Measurements from ENCODE around the gene C16orf87.
"Not testable (repeated sequence)": the region's sequence is repeated elsewhere in the genome, so short reads cannot be mapped to it uniquely, and the experiment has no call there.

The C16orf87 gene

DNA sequence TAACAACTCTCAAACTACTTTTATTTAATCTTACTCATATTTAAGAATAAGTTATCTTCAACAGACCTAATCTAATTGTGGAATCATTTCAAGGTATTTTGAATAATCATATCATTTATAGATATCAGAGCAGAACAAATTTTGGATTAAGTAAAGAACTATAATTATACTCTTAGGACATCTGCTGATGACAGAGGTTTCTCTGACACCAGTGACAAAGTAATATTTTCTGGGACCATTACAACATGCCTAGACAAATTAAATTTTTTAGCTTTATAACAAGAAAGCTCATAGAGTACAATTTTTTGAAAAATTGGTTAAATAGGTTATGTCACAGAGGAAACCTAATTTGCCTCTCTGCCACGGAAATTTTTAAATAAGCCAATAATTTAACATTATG, 30.5 kb downstream of the C16orf87 start:
- DNase-seq (ENCODE audit: low read depth in 2 of 2): no peak

DNA sequence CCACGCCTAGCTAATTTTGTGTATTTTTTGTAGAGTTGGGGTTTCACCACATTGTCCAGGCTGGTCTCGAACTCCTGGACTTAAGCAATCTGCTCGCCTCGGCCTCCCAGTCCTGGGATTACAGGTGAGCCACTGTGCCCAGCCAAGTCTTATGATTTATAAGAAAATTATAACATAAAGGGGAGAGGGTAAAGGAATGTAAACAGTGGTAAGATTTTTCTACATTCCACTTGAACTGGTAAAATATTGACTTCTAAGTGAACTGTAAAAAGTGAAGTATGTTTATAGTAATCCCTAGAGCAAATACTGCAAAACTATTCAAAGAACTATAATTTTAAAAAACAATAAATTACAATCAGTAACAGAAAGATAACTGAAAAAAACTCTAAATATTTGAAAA, 33.5 kb downstream of the C16orf87 start:
- DNase-seq (ENCODE audit: low read depth in 2 of 2): no peak

DNA sequence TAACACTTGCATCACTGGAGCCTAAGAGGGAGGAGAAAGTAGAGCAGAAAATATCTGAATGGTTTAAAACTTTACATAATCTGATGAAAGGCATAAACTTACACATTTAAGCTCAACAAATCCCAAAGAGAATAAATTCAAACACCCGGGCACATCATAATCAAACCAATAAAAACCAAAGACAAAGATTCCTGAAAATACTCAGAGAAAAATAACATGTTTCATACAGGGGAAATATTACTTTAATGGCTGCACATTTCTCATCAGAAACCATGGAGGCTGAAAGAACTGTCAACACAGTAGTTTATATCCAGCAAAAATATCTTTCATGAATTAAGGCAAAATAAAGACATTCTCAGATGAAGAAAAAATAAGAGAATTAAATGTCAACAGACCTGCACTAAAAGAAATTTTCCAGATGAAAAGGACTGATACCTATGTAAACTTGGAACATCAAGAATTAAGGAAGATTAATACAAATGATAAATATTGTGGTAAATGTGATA, 34.2 kb downstream of the C16orf87 start:
- no peak for DNase-seq (ENCODE audit: low read depth in 2 of 2)

DNA sequence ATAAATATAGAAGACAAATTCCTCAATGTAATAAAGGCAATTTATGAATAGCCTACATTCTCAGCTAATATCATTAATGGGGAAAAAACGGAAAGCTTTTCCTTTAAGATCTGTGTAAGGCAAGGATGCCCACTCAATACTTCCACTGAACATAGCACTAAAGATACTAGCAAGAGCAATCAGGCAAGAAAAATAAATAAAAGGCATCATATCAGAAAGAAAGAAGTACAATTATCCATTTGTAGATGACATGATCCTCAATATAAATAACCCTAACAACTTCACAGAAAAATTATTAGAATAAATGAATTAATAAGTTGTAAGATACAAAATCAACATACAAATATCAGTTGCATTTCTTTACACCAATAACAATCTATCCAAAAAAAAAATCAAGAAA, 37.1 kb downstream of the C16orf87 start:
- DNase-seq (ENCODE audit: low read depth in 2 of 2): no peak

DNA sequence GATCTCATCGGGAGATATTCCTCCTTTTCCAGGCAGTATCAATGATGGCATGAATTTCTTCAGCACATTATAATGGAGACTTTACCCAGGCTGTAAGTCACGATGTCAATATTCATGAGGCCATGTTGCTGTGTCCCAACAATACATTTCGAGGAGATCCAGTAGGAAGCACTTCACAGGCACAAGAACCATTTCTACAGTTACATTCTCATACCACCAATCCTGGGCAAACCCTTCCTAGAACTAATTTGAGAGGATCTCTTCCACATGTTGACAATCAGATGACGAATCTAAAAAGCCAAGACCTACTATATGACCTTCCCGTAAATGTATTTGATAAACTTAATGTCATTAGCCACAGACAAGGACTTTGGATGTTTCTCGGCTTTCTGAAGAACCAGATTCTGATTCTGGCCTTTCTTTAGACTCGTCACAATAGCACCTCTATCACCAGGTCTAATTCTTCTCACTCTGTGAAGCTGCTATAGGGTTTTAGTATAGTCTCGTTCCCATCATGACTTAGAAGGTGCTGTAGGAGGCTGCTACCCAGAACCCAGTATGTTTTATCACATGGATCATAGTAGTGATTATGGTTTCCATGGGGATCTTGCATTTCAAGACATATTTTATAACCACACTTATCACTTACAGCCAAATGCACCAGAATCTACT, 40.2 kb downstream of the C16orf87 start:
- no peak for DNase-seq (ENCODE audit: low read depth in 2 of 2)

DNA sequence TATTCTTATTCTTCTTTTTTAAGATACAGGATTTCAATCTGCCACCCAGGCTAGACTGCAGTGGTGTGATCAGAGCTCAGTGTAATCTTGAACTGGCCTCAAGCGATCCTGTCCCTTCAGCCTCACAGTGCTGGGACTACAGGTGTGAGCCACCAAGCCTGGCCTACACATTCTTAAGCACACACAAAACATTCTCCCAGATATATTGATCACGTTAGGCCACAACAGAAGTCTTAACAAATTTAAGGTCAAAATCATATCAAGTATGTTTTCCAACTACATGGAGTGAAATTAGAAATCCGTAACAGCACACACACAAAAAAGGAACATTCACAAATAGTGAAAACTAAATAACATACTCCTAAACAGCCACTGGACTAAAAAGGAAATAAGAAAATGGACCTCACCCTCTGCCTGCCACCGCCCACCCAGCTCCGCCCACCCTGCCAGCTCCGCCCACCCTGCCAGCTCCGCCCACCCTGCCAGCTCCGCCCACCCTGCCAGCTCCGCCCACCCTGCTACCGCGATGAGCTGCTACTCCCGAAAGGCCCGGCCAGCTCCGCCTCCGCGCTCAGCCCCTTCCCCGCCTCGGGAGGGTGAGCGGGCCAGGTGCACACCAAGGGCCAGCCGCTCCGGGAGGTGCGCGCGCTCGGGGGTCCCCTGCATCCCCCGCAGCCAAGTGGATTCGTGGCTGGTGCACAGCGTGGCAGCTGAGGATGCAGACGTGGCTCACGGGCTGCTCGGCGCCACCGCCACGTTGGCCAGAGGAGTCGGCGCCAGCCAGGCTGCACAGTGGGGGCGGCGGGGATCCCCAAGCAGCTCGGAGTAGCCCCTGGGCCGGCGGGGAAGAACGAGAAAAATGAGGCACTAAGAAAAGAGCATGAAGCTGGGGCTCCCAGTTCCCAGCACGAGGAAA, 41.2 kb downstream of the C16orf87 start:
- peak; percentile 27 to 28 for DNase-seq (ENCODE audit: low read depth in 2 of 2)

DNA sequence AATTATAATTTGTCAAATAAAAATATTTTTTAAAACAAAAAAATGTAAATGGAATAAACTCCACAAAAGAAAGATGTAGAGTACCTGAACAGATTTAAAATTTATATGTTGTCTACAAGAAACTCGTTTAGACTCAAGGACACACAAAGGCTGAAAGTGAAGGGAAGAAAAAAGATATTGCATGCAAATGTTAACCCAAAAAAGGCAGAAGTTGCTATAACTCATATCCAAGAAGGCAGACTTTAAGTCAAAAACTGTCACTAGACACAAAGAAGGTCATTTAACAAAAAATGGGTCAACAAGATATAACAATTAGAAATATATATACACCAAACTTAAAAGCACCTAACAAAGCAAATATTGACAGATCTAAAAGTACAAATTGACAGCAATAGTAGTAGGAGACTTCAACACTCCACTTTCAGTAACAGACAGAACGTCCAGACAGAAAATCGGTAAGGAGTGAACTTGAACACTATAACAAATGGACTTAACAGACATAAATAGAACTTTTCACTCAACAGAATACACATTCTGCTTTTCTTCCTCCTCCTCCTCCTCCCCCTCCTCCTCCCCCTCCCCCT, 42.0 kb downstream of the C16orf87 start:
- DNase-seq (ENCODE audit: low read depth in 2 of 2): no peak

DNA sequence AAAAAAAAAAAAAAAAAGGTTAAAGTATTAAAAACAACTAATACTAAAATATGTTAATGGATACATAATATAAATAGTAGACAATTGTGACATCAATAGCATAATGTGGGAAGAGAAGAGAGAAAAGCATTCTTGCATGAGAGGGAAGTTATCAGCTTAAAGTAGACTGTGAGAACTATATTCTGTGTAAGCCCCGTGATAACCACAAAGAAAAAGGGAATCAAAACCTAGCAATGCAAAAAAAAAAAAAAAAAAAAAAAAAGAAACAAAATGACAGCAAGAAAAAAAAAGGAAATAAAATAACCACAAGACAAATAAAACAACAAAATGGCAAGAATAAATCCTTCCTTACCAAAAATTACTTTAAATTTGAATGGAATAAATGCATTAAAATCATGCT, 43.1 kb downstream of the C16orf87 start:
- no peak for DNase-seq (ENCODE audit: low read depth in 2 of 2)

DNA sequence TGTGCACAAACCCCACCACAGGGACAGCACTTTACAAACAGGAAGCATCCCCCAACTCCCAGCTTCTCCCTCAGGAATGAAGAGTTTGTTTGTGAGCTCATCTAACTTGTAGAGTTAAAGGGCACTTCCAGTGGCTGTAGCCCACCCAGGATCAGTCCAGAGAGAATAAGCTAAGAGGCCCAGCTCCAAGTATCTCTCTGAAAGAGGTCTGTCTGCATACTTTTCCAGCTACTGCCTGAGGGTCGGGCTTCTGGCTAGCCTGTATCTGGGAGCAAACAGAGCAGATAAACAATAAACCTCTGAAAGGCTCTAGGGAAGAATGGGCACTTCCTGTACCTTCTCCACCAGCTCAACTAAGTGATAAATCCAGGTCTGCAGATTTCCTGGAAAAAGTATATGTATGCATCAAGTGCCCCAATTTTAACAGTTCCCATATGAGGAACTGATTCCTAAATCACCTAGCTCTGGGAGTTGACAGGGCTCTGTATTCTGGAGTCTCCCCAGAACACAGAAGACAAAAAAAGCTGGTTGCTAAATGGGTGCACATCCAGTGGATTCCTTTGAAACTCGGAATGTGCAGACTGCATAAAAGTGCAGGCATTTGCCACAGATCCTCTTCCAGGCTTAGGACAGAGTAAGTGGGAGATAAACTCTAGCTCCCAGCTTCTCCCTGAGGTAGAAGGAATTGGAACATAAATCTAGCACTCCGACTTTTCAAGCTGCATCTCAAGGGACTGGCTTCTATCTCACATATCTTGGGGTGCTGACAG, 45.7 kb downstream of the C16orf87 start:
- DNase-seq (ENCODE audit: low read depth in 2 of 2): no peak

DNA sequence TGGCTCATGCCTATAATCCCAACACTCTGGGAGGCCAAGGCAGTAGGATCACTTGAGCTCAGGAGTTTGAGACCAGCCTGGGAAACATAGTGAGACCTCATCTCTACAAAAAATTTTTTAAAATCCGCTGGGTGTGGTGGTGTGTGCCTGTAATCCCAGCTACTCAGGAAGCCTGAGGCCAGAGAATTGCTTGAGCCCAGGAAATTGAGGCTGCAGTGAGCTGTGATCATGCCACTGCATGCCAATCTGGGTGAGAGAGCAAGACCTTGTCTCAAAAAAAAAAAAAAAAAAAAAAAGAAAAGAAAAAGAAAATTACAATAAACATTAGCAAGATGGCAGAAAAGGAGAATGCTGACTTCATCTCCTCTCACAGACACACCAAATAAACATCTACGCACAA, 46.4 kb downstream of the C16orf87 start:
- not testable (repeated sequence) for DNase-seq (ENCODE audit: low read depth in 2 of 2)

DNA sequence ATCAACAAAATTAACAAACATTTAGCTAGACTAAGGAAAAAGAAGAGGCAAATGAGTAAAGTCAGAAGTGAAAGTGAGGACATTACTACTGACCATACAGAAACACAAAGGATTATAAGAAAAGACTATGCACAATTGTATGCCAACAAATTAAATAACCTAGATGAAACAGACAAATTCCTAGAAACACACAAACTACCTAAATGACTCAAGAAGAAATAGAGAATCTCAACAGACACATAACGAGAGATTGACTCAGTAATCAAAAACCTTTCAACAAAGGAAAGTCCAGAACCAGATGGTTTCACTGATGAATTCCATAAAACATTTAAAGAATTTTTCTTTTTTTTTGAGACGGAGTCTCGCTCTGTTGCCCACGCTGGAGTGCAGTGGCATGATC, 47.2 kb downstream of the C16orf87 start:
- DNase-seq (ENCODE audit: low read depth in 2 of 2): no peak

DNA sequence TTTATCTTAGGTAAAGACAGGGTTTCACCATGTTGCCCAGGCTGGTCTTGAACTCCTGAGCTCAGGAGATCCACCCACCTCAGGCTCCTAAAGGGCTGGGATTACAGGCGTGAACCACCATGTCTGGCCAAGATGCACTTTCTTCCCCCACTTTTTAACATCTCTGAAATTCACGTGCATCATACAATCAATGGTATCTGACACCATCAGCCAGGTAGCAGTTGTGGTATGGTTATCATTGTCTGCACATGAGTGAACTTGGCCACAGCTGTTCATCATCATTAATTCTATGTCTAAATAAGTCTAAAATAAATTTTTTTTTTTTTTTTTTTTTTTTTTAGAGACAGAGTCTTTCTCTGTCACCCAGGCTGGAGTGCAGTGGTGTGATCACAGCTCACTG, 48.7 kb downstream of the C16orf87 start:
- no peak for DNase-seq (ENCODE audit: low read depth in 2 of 2)

DNA sequence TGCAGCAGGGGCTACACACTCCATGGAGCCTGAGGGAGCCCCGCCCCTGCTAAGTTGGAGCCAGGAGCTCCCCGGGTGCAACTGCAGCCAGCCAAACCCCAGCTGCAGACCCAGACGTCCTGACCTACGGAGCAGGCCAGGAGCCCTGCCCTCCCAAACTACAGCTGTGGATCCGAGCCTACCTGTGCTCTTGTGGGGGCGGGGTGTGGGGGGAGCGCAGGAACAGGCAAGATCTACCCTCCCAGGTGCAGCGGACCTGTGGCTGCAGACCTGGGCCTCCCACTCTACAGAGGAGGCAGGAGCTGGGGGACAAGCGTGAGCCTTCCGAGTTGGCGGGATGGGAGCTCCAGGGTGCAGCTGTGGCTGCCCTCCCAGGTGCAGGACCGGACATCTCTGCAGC, 53.2 kb downstream of the C16orf87 start:
- DNase-seq (ENCODE audit: low read depth in 2 of 2): no peak

DNA sequence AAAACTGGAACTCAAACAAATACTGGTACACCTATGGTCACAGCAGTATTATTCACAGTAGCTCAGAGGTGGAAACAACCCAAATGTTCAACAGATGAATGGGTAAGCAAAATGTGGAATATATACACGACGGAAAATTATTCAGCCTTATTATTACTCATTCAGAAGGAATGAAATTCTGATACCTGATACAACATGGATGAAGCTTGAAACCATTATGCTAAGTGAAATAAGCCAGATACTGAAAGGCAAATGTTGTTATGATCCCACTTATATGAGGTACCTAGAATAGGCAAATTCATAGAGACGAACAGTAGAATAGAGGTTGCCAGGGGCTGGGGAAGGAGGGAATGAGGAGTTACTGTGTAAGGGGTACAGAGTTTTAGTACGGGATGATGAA, 55.8 kb downstream of the C16orf87 start:
- no peak for DNase-seq (ENCODE audit: low read depth in 2 of 2)

DNA sequence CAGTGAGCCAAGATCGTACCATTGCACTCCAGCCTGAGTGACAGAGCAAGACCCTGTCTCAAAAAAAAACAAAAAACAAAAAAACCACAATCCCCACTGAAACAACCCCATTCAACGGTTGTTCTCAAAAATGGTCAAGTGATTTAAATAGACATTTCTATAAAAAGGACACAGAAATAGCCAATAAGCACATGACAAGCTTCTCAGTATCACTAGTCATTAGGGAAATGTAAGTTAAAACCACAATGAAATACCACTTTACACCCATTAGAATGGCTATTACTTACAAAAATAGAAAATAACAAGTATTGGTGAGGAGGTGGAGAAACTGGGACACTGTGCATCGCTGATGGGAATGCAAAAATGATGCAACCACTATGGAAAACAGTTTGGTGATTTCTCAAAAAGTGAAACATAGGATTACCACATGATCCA, 56.2 kb downstream of the C16orf87 start:
- DNase-seq (ENCODE audit: low read depth in 2 of 2): no peak

DNA sequence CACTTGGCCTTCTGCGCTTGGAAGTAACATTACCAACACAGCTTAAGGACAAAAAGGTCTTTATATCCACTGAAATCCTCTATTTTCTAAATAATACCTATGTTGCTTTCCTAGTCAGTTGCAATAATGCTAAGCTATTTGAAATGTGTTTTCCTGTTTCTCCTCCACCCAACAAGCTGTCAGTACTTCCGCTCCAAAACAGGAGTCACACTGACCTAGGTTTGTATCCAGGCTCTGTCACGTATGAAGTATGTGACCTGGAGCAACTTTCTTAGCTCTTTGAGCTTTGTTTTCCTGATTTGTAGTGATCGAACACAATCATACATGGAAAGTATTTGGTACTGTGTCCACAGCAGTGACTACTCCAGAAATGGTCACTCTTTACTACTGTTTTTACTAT, 58.5 kb downstream of the C16orf87 start:
- no peak for DNase-seq (ENCODE audit: low read depth in 2 of 2)

DNA sequence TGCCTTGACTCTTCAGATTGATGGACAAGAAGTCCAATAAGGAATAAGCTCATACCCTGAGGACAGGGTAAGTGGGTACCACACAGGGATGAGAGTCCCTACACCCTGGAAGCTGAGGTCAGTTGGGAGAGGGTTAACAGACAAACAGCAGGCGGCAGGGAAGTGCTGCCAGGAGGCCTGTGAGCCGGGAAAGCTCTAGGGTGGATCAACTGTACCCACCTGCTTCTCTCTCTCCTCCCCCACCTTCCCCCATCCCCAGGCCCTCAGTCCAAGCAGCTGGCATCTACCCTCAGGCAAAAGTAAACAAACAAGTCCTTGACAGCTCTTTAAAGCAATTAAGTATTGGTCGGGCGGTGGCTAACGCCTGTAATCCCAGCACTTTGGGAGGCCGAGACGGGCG, 62.2 kb downstream of the C16orf87 start:
- DNase-seq (ENCODE audit: low read depth in 2 of 2): no peak

DNA sequence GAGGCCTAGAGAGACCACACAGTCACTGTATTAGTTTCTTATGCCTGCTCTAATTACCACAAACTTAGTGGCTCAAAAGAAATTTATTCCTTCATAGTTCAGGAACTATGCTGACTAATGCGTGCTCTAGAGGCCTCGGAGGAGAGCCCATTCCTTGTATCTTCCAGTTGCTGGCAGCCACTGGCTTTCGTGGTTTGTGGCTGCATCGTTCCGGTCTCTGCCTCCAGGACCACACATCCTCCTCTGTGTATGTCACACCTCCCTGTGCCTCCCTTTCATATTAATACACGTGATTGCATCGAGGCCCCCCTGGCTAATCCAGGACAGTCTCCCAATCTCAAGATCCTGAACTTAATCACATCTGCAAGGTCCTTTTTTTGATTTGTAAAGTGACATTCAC, 65.9 kb downstream of the C16orf87 start:
- DNase-seq (ENCODE audit: low read depth in 2 of 2): no peak

DNA sequence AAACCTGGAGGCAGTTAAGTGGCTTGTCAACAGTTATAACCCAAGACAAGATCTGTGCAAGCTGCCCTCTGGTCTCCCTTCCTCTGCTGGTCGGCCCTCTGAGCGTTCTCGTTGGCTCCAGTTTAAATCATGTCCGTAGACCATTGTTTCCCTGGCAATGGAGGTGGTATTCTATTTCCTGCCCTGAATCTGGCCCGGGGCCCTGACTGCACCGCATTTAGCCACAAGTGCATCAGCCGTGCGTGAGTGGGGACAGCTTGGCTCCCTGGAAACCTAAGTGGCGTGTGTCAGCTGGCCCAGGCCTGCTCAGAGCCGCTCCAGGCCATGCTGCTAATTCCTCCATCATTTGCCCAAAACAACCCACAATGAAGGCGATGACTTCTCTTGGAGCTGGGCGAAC, 67.8 kb downstream of the C16orf87 start:
- no peak for DNase-seq (ENCODE audit: low read depth in 2 of 2)

DNA sequence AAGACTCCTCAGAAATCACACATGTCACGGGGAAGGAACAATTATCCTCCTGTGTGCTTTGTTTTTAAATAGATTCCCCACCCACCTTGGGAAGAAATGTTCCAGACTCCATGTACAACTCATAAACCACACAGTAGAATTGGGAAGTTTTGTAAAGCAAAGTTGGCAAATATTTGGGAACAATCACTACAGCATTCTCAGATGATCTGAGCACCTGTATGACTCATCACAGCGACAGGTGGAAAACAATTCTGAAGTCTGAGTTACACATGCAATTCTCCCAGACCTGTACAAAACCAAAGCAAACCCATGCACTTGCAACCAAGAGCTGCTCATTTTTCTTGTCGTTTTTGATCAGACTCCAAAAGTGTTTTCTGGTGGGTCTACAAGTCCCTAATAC, 68.4 kb downstream of the C16orf87 start:
- no peak for DNase-seq (ENCODE audit: low read depth in 2 of 2)

DNA sequence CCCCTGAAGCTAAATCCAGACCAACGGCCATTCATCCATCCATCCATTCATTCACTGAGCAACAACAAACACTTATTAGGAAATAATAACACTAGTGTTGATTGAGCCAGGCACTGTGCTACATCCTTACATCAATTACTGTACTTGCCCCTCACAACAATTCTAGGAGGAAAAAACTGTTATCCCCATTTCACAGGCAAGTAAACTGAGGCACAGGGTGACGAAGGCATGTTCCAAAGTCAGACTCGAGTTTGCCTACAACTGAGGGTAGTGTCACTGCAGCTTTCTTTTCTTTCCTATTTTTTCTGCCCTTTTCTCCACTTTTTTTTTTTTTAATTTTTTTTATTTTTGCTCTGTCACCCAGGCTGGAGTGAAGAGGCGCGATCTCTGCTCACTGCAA, 71.7 kb downstream of the C16orf87 start:
- DNase-seq (ENCODE audit: low read depth in 2 of 2): no peak

Data from fibroblast of skin of left quadriceps (primary cell).